IMR-90 (cell line): ENCODE measurements around the gene SELENOO.

Experiments used
- BHLHE40 ChIP-seq: fragments of 150-350 bp; IDR thresholded peaks from 2 replicates; pipeline ENCODE4 v1.6.1; 2016; ENCODE audit warnings: mild to moderate bottlenecking, low read depth, low read length
- CEBPB ChIP-seq: IDR thresholded peaks from 2 replicates; pipeline ENCODE4 v1.6.1; 2012; ENCODE audit warnings: low read depth, low read length, improper control_type of control experiment
- CTCF ChIP-seq: conservative IDR thresholded peaks from 2 replicates; pipeline ENCODE4 v1.5.1; 2012; ENCODE audit warnings: mild to moderate bottlenecking, low read depth, low read length, improper control_type of control experiment
- ELK1 ChIP-seq: fragments of 150-350 bp; IDR thresholded peaks from 2 replicates; pipeline ENCODE4 v1.6.1; 2016; ENCODE audit warnings: low read depth, mild to moderate bottlenecking, low read length, moderate library complexity, borderline replicate concordance
- FOS ChIP-seq: fragments of 150-350 bp; IDR thresholded peaks from 2 replicates; pipeline ENCODE4 v1.6.1; 2016; ENCODE audit warnings: low read depth, low read length
- MAFK ChIP-seq: IDR thresholded peaks from 2 replicates; pipeline ENCODE4 v1.6.1; 2012; ENCODE audit warnings: low read depth, low read length, improper control_type of control experiment
- MXI1 ChIP-seq: IDR thresholded peaks from 2 replicates; pipeline ENCODE4 v1.6.1; 2012; ENCODE audit warnings: low read depth, mild to moderate bottlenecking, low read length, moderate library complexity, borderline replicate concordance
- NFE2L2 ChIP-seq: fragments of 150-350 bp; IDR thresholded peaks from 2 replicates; pipeline ENCODE4 v1.6.1; 2016; ENCODE audit warnings: low read depth, mild to moderate bottlenecking, low read length
- POLR2A ChIP-seq: IDR thresholded peaks from 2 replicates; pipeline ENCODE4 v1.6.1; 2012; ENCODE audit warnings: mild to moderate bottlenecking, low read depth, low read length
- RAD21 ChIP-seq: IDR thresholded peaks from 2 replicates; pipeline ENCODE4 v1.6.1; 2012; ENCODE audit warnings: low read length, improper control_type of control experiment
- RFX5 ChIP-seq: IDR thresholded peaks from 2 replicates; pipeline ENCODE4 v1.8.0; 2012; ENCODE audit warnings: low read depth, mild to moderate bottlenecking, low read length, moderate library complexity
- SMC3 ChIP-seq: fragments of 150-350 bp; IDR thresholded peaks from 2 replicates; pipeline ENCODE4 v1.6.1; 2016; ENCODE audit warnings: low read depth, mild to moderate bottlenecking, antibody characterized with exemption, low read length, moderate library complexity
- USF2 ChIP-seq: fragments of 150-350 bp; IDR thresholded peaks from 2 replicates; pipeline ENCODE4 v1.6.1; 2017; ENCODE audit warnings: mild to moderate bottlenecking, antibody characterized with exemption, low read length, low read depth

GRCh38 chr22:50222508-50222907 lies 21.7 kb downstream of the SELENOO start:
- TF ChIP-seq CTCF (no peak), CEBPB (no peak), MXI1 (no peak), RAD21 (no peak), MAFK (no peak), USF2 (no peak), SMC3 (no peak), POLR2A (no peak), BHLHE40 (no peak), FOS (no peak), RFX5 (no peak), NFE2L2 (no peak), ELK1 (no peak)
